ENCODE measurements around the gene SSBP4.
A peak's percentile ranks its signal among the peaks of the same experiment; 100 is the strongest.

Gene SSBP4

DNA sequence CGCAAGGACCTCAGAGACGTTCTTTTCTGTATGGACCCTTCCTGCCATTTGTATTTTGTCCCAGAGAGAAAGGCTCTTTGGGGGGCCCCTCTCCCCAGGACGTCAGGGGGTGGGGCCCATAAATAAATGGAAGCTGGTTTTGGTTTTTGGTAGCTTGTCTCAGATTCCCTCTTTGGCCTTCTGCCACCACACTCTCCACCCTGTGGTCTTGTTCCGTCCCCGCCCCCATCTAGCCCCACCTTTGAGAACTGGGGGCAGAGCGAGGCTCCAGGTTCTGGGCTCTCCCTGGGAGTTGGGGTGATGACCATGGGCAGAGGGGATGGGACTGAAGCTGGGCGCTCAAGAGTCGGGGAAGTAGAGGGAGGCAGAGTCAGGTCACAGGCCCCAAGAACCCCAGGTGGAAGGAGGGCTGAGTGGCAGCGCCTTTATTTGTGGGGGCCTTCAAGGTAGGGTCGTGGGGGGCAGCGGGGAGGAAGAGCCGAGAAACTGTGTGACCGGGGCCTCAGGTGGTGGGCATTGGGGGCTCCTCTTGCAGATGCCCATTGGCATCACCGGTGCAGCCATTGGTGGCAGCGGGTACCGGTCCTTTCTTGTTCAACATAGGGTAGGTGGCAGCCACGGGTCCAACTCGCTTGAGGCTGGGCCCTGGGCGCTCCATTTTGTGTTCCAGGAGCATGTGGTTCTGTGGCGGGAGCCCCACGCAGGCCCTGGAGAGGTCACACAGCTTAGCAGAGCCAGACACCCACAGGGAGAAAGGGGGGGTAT is 15.4 kb downstream of the SSBP4 start:
- no peak for DNase-seq

DNA sequence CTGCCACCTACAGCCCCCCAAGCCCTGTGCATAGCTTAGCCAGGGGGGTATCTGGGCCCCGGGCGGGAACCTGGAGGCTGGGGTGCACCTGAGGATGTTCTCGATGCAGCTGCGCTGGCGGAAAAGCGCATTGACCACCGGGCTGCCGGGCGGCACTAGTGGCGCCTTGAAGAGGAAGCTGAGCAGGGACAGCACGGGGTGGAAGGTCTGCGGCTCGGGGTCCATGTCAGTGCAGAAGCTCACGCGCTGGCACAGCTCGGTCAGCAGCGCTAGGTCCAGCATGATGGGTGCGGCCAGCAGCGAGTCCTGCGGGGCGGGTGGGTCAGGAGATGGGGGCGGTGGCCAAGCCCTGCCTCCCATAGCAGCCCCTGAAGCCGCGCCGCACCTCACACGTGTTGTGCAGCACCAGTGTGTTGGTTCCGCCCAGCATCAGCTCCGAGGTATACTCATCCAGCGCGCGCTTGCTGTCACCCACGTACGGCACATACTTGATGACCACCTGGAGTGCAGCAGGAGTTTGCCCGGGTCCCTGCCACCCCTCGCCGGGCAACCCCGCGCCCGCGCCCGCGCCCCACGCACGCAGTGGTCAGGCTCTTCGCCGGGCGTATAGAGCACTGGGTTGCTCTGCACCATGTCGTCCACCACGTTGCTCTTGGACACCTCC is 16.1 kb downstream of the SSBP4 start:
- no peak for DNase-seq

DNA sequence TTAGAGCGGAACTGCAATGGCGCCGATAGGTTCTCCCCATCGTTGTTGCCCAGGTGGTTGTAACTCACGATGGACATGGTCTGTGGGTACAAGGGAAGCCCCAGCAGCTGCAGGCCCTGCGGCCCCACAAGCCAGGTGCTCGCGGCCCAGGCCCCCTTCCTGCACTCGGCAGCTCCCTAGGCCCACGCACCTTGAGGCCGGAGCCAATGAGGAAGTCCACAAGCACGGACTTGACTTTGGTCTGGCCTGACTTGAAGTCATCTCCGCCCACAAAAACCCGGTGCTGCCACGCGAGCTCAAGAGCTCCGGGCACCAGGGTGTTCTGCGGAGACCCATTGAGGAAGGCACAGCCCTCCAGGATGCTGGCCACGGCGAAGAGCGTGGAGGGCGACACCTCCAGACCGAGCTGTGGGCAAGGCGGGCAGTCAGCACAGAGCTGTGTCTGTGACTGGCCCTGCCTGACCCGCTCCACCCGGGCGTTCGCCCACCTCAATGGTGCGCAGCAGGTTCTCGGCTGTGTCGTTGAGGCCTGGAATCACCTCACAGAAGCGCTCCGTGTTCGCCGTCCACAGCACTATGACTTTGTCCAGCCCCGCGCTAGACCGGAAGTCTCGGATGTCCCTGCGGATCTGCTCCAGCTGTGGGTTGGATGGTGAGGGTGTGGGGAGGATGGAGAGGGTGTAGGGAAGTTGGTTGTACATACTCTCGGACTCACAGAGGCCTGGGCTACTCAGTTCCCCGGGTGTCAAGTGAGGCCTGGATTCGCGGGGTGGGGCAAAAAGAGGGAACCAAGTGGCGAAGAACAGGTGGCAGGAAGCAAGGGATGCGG is 16.9 kb downstream of the SSBP4 start:
- no peak for DNase-seq

- peak; percentile 89 for DNase-seq
These were observed 17.7 kb downstream of the SSBP4 start for GRCh38 chr19:18436671-18437490.

DNA sequence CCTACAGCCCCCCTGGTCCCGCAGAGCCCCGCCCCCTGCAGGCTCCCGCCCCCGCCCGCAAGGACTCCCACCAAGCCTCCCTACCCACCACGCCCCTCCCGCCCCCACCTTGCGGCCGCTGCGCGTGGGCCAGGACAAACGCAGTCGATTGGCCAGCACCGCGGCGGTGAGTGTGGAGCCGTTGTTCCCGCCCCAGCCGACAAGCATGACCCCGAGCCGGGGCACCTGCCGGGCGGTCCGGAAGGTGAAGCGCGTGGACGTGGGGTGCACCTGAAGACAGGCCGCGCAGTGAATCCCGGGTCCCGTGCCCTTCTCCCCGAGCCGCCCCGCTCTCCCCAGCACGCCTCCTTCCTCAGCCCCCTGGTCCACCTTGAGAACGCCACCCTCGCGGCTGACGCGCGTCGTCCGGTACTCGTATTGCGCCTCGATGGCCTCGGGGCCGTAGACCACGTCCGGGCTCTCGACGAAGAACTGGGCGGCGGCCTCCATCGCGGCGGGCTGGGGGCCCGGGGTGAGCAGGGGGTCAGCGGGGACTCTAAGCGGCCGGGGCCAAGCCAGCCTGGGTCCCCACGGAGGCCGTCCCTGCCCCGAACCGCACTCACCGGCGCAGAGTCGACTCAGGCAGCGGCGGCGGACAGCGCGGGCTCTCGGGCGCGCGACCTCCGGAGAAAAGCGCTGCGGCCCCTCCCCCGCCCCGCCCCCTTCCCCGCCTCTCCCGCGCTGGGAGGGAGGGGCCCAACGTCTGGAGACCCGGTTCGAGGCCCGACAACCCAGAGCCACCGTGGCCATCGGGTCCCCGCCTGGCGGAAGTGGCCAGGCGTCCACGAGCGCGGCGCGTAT is 18.5 kb downstream of the SSBP4 start, which contains the start of gene ISYNA1:
ISYNA1 (minus strand) TSS at position 643 of the 840 bp plus-strand sequence; CDS start at position 489, 154 bp downstream.
- peak; percentile 82 for DNase-seq

DNA sequence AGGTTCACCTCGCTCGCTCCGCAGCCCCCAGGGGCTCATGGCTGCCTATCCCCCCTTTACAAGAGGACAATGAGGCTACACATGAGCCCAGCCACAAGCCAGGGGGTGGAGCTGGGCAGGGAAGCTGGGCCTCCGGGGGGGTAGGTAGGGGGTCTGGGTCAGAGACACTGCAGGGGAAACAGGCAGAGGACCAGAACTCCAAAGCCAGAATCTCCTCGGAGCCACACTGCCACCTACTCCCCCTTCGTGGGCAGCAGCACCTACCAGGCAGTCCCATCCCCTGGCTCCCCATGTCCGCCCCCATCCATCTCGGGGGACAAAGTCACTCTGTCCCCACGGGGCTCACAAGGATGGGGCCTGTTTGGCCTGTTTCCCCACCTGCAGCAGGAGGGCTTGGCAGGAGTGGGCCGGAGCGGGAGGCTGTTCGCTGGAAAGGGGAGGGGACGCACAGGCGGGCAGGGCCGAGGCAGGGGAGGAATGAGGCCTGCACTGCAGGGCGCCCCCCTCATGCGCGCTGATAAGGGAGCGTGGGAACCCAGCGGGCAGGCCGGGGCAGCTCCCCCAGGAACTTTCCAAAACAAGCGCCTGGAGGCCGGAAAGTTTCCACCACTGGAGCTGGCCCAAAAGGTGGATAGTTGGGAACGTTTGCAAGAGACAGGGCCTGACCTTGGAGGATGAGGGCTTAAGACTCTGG is 19.3 kb downstream of the SSBP4 start:
- DNase-seq, result peak; percentile 69

DNA sequence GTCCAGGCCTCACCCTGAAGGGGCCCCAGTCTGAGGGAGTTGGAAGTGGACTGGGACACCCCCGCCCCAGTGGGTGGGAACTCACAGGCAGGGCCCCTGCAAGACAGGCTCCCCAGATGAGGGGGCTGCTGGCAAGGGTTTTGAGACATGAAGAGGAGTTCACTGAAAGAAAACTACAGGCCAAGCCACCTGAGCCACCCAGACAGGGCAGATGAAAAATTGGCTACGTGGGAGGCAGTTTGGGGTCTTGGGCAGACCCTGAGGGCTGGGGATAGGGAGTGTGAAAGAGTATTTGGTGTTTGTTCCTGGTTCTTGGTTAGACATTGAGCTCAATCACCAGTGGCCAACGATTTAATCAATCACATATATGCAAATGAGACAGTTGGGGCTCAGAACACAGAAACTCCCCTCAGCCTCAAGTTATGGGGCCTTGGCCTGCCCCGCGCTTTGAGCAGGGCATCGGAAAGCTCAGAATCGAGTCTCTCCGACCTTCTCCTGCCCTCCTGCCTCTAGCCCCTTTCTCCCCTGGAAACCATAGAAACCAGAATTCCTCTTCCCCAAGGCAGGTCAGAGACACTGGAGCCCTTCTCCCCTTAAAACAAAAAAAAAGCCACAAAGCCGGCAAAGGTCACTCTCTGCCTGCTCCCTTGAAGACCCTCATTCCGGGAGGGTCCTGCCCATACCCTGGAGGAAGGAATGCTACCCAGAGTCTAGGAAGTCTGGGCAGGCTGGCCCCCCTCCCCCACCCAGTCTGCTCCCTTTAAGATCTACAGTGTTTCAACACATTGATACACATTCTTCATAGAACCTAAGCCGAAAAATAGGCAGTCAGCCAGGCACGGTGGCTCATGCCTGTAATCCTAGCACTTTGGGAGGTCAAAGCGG is 20.1 kb downstream of the SSBP4 start:
- DNase-seq, result no peak

- DNase-seq, result no peak
These were observed 20.7 kb downstream of the SSBP4 start for GRCh38 chr19:18439910-18440237.

DNA sequence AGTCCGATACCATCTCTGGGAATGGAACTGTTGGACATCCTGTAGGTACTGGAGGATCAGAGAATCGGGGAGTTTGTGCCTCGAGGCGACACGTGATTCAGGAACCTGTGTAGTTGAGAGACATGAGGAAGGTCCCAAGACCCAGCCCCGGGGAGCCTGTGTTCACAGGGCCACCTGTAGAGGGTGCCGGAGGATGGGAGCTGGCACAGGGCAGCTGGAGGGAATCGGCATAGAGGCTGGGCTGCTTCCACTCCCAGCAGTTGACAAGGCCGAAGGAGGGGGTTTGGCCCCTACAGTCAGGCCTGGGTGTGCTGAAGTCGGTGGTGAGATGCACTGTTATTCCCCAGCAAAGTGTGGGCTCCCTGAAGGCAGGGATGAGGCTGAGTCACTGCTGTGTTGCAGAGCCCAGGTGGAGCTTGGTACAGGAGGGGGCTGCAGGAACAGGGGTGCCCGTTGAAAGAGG is 21.2 kb downstream of the SSBP4 start:
- DNase-seq, result peak; percentile 55

- no peak for DNase-seq
These were observed 22.0 kb downstream of the SSBP4 start for GRCh38 chr19:18440936-18441803.

DNA sequence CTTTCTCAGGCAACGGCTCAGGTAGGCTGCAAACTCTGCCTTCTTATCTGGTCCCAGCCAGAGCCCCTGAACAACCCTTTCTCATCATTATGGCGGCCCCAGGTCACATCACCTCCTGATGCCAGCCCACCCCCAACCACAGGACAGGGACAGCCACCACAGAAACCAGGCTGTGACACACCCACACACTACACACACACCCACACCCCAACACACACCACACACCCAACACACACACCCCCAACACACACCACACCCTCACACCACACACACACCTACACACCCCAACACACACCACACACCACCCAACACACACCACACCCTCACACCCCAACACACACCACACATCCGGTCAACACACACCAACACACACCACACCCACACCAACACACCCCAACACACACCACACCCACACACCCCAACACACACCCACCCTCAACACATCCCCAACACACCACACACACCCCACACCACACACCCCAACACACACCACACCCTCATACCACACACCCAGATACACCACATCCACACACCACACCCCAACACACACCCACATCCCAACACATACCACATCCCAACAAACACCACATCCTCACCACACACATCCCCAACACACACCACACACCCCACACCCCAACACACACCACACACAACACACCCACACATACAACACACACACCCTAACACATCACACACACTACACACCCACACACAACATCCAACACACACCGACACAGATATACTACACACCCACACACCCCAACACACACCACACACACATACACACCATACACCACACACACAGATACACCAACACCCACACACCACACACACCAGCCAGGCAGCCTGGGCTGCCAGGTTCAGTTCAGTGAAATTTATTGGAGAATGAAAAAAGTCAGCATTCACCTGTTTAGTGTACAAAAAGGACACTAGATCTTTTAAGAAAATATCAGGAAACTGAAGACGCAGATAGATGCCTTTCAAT is 22.9 kb downstream of the SSBP4 start:
- no peak for DNase-seq

GRCh38 chr19:18442941-18443340 is 23.7 kb downstream of the SSBP4 start:
- DNase-seq, result no peak

- no peak for DNase-seq
These were observed 24.2 kb downstream of the SSBP4 start for GRCh38 chr19:18443406-18443805.

DNA sequence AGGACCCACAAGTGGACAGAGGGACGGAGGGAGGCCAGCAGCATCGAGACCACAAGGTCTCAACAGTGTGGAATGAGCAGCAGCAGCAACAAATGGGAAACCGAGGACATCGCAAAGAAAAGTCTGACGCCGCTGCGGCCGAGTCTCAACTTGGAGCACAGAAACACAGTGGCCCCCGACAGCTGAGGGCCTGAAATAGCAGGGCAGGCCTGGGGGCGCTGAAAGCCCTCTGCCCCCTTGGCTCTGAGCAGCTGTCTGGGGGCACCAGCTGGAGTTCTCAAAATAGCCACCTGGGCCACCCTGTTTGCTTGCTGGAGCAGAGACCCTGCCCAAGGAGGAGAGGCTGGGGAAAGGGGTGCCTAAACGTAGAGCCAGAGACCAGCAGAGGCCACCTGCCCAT is 24.6 kb downstream of the SSBP4 start:
- no peak for DNase-seq

GRCh38 chr19:18444513-18444912 is 25.3 kb downstream of the SSBP4 start:
- DNase-seq, result no peak

DNA sequence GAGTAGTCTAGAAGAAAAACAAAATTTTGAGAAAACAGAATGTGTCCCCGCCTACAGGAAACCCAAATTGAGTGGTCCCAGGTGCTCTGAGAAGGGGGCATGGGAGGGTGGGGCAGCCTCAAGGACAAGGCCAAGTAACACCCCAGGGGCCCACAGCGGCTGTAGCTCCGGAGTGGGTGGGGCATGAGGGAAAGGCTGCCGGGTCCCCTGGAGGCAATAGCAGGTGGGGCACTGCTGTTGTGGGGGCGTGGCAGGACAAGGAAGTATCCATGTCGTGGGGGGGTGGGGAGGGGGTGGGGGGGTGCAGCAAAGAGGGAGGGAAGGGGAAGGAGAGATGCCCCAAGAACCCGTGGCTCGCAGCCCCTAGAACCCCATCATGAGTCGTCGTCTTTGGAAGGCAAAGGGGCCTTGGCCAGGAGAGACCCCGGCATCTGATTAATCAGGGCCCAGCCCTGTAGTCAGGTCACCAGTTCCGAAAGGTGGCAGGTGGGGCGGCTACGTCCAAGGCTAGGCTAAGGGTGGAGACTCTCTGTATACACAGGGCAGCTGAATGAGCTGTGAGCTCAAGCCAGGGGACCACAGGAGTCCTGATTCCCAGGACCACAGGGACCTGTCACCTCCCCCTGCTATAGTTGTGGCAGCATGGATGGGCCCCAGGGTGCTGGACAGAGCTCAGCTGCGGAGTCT is 26.2 kb downstream of the SSBP4 start:
- no peak for DNase-seq
